MM.1S (cell line): ENCODE data around the gene ARHGEF40.

Source experiments
- EZH2 ChIP-seq: fragments of 300-600 bp; sonication (generic); optimal IDR thresholded peaks from 2 replicates; pipeline ENCODE3; 2017; ENCODE audit warnings: low read depth, mild to moderate bottlenecking, antibody characterized with exemption, low read length, mixed read lengths
- EZH2phosphoT487 ChIP-seq: fragments of 300-600 bp; sonication (generic); IDR thresholded peaks from 2 replicates; pipeline ENCODE4 v1.6.1; 2018; ENCODE audit warnings: antibody characterized with exemption, low read length
- TF ChIP-seq, protein P1 (sequence below): fragments of 300-600 bp; sonication (generic); IDR thresholded peaks from 2 replicates; pipeline ENCODE4 v1.5.1; 2016; ENCODE audit warnings: antibody characterized with exemption, low read length, mixed read lengths

DNA sequence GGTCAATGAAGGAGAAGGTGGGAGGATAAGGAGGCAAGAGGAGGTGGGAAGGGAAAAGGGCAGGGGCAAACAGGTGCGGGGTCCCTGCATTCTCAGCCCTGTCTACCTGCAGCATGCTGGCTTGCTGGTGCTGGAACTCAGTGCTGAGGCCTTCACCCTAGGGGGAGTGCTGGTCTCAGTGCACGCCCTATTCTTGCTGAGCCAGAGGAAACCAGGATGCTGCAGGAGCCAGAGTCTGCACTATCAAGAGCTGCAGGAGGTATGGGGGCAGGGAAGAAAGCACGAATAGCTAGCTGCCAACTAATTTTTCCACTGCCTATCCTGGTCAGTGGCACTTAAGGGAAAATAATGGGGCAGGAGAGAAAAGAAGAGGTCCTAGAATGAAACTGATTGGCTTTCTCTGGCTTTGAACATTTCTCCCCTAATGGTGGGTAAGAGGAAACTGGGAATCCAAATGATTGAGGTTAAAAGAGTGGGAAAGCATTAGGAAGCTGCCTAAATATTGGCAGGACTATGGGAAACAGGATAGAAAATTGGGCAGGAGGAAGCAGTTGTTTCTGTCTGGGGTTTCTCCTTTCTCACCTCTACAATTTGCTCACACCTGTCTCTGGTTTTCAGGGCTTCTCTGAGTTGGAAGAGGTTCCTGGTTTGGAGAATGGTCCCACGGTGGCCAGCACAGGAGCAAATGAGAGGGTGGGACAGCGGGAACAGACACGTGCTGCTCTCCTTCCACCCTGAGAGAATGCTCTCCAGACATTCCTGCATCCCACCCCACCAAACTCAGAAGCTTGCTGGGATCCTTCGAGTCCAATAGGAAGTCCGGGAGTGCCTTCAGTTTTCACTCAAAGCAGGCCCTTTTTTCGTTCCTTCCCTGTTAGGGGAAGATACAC, 32.7 kb downstream of the ARHGEF40 start:
- TF ChIP-seq, protein P1, sequence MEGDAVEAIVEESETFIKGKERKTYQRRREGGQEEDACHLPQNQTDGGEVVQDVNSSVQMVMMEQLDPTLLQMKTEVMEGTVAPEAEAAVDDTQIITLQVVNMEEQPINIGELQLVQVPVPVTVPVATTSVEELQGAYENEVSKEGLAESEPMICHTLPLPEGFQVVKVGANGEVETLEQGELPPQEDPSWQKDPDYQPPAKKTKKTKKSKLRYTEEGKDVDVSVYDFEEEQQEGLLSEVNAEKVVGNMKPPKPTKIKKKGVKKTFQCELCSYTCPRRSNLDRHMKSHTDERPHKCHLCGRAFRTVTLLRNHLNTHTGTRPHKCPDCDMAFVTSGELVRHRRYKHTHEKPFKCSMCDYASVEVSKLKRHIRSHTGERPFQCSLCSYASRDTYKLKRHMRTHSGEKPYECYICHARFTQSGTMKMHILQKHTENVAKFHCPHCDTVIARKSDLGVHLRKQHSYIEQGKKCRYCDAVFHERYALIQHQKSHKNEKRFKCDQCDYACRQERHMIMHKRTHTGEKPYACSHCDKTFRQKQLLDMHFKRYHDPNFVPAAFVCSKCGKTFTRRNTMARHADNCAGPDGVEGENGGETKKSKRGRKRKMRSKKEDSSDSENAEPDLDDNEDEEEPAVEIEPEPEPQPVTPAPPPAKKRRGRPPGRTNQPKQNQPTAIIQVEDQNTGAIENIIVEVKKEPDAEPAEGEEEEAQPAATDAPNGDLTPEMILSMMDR, result no peak
- TF ChIP-seq EZH2phosphoT487 (no peak), EZH2 (no peak)
